Stimulated activated CD4-positive, alpha-beta T cell treated with anti-CD3 and anti-CD28 coated beads, TNF-alpha, amount 100 ng/mL, for 1 hour (primary cell): ENCODE data around the gene KDM6B.
A peak's percentile ranks its signal among the peaks of the same experiment; 100 is the strongest.
"Not testable (repeated sequence)": the region's sequence is repeated elsewhere in the genome, so short reads cannot be mapped to it uniquely, and the experiment has no call there.

ENCODE experiments used
- DNase-seq, 3 donors: peaks; one replicate each; pipeline ENCODE4 v3.0.0-alpha.2; 2020; ENCODE audit warnings: low read depth in 3 of 3, low spot score in 1 of 3

The KDM6B gene, protein sequence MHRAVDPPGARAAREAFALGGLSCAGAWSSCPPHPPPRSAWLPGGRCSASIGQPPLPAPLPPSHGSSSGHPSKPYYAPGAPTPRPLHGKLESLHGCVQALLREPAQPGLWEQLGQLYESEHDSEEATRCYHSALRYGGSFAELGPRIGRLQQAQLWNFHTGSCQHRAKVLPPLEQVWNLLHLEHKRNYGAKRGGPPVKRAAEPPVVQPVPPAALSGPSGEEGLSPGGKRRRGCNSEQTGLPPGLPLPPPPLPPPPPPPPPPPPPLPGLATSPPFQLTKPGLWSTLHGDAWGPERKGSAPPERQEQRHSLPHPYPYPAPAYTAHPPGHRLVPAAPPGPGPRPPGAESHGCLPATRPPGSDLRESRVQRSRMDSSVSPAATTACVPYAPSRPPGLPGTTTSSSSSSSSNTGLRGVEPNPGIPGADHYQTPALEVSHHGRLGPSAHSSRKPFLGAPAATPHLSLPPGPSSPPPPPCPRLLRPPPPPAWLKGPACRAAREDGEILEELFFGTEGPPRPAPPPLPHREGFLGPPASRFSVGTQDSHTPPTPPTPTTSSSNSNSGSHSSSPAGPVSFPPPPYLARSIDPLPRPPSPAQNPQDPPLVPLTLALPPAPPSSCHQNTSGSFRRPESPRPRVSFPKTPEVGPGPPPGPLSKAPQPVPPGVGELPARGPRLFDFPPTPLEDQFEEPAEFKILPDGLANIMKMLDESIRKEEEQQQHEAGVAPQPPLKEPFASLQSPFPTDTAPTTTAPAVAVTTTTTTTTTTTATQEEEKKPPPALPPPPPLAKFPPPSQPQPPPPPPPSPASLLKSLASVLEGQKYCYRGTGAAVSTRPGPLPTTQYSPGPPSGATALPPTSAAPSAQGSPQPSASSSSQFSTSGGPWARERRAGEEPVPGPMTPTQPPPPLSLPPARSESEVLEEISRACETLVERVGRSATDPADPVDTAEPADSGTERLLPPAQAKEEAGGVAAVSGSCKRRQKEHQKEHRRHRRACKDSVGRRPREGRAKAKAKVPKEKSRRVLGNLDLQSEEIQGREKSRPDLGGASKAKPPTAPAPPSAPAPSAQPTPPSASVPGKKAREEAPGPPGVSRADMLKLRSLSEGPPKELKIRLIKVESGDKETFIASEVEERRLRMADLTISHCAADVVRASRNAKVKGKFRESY (N-terminal part only)

DNA sequence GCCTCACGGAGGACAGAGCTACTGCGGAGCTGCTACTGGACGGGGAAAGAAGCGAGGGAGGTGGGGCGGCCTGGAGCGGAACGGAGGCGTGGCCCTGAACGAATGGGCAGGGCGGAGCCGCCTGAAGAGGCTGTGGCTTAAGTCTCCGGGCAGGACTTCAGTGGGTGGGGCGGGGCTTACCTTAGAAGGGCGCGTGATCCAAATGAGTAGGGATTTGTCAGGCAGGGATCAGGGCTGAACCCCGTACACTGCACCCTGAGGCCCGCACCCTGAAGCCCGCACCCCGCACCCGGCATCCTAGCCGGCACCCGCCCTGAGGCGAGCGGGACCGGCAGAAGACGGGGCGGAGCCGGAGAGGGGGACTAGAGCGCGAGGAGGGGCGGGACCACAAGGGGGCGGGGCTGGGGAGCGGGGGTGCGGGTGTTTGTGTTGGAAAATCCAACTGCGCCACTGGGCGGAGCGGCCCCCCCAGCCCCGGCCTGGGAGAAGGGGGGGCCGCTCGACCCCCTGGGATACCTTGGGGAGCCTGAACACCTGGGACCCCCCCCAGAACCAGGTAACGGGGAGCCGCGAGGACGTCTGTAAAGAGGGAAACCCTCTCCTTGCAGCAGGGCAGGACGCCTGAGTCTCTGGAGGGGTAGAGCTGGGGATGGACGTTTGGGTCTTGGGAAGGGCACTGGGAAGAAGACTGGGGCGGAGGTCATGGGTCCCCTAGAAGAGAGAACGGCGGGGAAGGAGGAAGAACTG is at the start of gene KDM6B:
TSS of gene KDM6B (plus strand) at position 423 of the 747 bp plus-strand sequence. CDS start 11,338 bp downstream, outside the sequence.
- peak in 2 of 3 donors; percentile 37 to 69 for DNase-seq

DNA sequence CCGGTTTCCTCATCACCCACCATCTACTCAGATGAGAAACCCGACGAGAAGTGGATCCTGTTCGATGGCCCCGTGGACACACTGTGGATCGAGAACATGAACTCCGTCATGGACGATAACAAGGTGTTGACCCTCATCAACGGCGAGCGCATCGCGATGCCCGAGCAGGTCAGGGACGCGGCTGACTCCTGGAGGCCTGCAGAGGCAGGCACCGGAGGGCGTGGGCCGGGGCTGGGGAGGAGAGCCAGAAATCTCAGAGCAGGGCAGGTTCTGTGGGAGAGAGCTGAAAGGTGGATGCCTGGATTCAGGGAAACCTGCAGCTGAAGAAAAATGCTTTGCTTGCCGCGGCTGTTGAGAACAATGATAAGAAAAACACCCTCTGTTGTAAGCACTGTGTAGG is 47.2 kb upstream of the KDM6B start:
- DNase-seq: no peak

DNA sequence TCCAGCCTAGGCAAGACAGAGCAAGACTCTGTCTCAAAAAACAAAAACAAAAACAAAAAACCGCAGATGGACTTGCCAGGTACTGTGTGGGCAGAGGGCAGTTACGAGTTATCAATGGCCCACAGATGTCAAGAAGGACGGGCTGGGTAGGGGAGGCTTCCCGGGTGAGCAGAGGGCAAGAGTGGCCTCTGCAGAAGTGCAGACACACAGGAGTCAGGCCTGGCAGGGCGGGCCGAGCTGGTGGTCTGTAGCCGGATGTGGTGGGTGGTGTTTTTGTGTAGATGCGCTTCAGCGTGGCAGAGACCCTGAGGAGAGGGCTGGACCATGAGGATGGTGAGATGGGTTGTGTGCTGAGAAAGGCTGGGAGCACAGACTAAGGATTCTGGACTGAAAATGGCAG is 44.9 kb upstream of the KDM6B start:
- no peak for DNase-seq

DNA sequence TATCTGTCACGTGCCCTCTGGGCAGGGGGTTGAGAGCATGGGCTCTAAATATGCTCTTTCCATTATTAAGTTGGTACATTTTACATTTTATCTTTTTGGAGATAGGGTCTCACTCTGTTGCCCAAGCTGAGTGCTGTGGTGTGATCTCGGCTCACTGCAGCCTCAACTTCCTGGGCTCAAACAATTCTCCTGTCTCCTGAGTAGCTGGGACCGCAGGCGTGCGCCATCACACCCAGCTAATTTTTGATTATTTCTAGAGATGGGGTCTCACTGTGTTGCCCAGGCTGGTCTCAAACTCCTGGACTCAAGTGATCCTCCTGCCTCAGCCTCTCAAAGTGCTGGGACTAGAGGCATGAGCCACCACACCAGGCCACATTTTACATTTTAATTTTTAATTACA is 43.9 kb upstream of the KDM6B start:
- DNase-seq: no peak

DNA sequence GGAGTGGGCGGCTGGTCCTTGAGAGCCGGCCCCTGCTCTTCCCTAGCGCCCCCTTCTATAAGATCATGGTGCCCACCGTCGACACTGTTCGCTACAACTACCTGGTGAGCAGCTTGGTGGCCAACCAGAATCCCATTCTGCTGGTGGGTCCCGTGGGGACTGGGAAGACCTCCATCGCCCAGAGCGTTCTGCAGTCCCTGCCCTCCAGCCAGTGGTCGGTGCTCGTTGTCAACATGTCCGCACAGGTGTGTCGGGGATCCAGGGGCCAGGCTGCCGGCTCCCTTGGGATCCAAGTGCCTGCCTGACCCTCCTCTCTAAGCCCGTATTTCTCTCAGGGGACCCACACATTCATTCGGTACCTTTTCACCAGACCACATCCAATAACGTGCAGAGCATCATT is 41.4 kb upstream of the KDM6B start:
- no peak for DNase-seq

DNA sequence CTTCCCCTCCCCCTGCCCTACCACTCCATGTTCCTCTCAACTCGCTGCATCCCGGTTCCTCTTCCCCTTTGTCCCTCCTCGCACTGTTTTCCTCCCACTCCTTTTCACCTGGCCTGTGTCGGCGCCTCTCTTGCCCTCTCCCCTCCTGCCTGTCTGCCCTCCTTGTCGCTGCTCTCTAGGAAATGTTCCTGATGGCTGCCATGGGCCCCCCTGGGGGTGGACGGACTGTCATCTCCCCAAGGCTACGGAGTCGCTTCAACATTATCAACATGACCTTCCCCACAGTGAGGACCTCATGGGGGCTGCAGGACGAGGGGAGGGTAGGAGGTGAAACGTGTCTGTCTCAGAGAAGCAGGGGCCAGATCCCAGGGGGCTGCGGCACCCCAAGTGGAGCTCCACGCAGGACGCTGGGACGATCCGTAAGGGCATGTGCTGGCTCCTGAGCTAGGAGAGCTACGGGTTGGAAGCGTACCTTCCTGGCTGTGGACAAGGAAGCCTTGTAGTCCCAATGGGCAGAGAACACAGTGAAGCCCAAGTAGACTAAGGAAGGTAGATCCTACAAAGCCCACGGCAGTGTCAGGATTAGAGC is 39.8 kb upstream of the KDM6B start:
- no peak for DNase-seq

DNA sequence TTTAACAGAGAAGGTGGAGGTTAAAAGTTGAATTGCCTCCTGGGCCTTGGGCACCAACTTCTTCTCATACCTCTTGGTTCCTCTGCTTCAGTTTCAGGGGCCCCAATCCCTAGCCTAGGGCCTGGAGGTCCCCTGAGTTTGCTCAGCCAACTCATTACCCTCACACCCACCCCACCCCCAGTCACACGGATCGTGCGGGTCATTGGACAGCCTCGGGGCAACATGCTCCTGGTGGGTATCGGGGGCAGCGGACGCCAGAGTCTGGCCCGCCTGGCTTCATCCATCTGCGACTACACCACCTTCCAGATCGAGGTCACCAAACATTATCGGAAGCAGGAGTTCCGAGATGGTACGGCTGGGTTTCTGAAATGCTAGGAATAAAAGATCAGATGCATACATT is 36.0 kb upstream of the KDM6B start:
- no peak for DNase-seq

DNA sequence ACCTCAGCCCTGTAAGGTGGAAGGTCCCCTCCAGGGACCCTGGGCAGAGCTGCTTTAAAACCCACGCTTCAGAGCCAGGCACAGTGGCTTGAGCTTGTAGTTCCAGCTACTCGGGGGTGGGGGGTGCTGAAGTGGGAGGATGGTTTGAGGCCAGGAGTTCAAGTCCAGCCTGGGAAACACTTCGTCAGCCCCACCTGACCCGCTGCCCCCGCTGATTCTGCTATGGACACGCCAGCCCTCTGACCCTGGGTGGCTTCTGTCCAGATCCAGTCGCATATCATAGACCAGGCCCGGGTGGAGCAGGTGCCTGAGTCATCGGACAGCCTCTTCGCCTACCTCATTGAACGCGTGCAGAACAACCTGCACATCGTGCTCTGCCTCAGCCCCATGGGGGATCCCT is 35.2 kb upstream of the KDM6B start:
- DNase-seq: no peak

DNA sequence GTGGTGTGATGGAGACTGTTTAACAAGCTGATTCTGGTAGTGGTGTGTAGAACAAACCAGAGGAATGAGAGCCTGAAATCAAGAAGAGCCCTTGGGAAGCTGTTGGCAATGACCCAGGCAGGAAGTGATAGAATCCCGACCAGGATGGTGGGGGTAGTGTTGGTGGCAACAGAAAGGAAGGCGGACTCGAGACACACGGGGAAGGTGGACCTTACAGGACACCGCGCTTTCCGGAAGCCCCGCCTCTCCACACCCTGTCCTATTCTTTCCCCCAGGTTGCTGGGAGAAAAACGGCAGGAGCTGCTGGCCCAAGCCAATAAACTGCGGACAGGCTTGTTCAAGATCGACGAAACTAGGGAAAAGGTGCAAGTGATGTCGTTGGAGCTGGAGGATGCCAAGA is 30.0 kb upstream of the KDM6B start:
- no peak for DNase-seq

DNA sequence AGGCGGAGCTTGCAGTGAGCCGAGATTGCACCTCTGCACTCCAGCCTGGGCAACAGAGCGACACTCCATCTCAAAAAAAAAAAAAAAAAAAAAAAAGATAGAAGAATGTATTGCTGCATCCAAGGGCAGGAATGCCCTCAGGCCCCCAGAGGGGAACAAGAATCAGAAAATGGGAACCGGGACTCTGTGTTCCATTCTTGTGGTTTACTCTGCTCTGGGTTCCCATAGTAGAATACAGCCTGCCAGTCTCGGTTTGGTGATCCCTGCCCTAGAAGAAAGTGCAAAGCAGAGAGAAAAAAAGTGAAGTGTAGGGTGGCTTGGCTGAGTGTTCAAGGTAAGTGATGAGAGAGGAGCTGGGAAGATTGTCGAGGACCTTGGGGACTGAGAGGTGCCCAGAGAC is 27.4 kb upstream of the KDM6B start:
- no peak for DNase-seq

DNA sequence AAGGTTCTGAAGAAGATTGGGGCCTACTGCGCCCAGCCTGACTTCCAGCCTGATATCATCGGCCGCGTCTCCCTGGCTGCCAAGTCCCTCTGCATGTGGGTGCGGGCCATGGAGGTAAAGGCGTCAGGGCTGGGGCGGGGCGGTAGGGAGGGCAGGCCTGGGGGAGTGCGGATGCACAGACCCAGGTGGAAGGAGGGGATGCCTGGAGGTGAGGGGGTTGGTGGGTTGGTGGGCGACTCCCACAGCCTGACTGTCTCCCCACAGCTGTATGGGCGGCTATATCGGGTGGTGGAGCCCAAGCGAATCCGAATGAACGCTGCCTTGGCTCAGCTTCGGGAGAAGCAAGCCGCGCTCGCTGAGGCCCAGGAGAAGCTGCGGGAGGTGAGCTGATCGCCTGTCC is 26.8 kb upstream of the KDM6B start:
- DNase-seq: no peak

DNA sequence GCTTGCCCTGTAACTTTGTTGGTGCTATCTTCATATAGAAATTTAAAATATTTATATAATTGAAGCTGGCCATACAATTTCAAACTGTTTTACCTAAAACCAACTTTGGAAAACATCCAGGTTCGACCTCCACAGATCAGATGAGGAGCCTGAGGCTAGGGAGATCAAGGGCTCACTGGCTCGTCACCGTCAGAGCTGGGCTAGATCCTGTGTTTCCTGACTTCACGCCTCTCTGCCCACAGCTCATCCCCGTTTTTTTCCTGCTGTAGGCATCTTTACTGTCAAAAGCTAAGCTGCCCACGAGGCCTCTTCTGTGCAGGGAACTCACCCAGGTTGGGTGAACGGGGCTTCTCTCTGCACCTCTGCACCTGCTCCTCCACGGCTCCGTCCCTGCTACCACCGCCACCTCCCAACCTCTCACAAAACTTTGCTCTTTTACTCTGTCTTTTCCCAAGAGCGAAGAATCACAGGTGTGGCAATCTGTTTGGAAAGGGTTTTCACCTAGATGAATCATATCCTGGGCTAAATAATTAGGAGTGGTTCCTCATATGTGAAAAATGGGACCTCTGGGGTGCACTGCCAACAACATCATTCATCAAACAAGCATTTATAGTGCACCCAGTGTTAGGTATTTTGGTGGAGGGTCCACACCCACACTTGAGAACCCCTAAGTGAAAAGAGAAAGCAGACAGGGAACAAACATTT is 24.8 kb upstream of the KDM6B start:
- DNase-seq: no peak

DNA sequence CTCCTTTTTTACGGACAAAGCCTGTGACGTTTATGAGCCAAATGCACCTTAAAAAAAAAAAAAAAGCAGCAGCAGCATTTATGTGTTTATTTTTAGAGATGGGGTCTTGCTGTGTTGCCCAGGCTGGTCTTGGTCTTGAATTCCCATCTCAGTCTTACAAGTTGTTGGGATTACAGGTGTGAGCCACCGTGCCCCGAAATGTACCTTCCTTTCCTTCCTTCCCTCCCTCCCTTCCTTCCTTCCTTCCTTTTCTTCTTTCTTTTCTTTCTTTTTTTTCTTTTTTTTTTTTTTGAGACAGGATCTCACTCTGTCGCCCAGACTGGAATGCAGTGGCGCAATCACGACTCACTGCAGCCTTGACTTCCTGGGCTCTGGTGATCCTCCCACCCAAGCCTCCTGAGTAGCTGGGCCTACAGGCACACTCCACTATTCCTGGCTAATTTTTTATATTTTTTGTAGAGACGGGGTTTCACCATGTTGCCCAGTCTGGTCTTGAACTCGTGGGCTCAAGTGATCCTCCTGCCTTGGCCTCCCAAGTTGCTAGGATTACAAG is 24.1 kb upstream of the KDM6B start:
- not testable (repeated sequence) for DNase-seq

DNA sequence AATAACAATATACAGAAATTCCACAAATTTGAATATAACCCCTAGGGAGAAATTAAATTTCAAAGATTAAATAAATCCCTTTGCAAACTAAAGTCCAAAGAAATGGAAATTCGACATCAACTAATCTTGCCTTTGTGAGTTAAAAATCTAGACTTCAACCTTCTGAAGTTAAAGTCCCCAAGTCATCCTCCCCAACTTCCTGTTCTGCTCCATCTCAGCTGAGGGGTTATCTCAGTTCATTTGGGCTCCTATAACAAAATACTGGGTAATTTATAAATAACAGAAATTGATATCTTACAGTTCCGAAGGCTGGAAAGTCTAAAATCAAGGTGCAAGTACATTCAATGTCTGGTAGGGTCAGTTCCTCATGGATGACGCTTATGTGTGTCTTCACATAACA is 22.8 kb upstream of the KDM6B start:
- no peak for DNase-seq

DNA sequence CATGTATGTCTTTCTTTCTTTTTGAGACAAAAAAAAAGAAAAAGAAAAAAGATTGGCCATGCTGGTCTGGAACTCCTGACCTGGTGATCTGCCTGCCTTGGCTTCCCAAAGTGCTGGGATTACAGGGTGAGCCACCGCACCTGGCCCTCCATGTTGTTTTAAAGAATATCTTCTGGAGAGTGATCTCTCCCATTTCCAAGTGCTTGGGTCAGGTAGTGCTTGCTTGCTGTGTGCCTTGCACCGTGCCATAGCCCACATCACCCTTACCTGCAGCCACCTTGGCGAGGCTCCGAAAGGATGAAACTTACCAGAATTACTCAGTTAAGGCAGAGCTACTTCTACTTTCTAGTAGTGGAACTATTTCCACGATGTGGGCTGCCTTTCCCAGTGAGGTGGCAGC is 19.0 kb upstream of the KDM6B start:
- no peak for DNase-seq

DNA sequence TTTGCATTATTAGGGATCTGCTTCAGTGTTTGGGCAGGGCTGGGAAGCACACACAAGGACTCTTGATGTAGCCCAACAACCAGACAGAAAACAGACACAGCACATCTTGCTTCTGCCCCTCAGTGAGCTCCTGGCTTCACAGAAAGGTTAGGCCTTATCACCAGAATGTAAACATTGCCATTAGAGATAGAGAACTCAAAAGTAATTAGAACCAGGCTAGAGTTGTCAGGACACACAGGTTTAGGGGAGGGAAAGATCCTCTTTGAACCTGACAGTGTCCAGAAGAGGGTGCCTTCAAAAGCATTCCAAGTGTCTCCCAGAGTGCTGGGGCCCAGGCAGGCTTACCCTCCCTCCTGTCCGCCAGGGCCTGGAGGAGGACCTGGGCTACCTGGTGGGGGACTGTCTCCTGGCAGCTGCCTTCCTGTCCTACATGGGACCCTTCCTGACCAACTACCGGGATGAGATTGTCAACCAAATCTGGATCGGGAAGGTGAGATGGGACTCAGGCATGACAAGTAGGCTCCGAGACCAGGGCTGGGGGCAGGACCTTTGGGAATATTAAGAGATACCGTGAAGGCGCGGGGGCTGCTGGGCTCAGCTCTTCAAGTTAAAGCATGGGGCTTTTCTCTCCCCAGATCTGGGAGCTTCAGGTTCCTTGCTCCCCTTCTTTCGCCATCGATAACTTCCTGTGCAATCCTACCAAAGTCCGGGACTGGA is 16.9 kb upstream of the KDM6B start:
- no peak for DNase-seq

DNA sequence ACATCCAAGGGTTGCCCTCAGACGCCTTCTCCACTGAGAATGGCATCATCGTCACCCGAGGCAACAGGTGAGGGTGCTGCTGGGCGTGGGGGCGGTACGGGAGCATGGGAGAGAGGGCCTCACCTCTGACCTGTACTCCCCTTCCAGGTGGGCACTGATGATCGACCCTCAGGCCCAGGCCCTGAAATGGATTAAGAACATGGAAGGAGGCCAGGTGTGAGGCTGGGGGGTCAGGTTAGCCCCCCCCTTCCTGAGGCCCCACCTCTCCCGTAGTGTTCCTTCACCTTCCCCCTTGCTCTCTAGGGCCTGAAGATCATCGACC is 16.4 kb upstream of the KDM6B start:
- DNase-seq: no peak

DNA sequence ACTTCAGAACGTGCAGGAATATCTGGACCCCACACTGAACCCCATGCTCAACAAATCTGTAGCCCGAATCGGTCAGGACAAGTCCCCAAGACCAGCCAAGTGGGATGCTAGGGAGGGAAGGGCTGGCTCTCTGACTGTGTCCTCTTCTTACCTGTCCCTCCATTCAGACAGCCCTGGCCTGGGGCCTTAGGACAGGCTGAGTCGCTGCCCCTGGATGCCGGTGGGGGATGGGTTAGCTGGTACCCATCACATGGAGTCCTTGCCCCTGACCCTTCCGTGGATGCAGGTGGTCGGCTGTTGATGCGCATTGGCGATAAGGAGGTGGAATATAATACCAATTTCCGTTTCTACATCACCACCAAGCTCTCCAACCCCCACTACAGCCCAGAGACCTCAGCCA is 16.0 kb upstream of the KDM6B start:
- DNase-seq: no peak
